WERI-Rb-1 (cell line): ENCODE results near the gene EVI2B.
"Not testable (repeated sequence)": the region's sequence is repeated elsewhere in the genome, so short reads cannot be mapped to it uniquely, and the experiment has no call there.

Experiments
- DNase-seq: peaks from one replicate; pipeline ENCODE4 v3.0.0-alpha.2; 2020
- H3K27ac ChIP-seq: fragments of 250-450 bp; sonication (Bioruptor Pico); 2 replicates; pipeline ENCODE4 v1.5.1; 2020; ENCODE audit warnings: mild to moderate bottlenecking, moderate library complexity
- H3K27me3 ChIP-seq: fragments of 250-450 bp; sonication (Bioruptor Pico); 2 replicates; pipeline ENCODE4 v1.5.1; 2021; ENCODE audit warnings: mild to moderate bottlenecking, low read depth, moderate library complexity; ENCODE audit not compliant: insufficient read depth, severe bottlenecking
- H3K36me3 ChIP-seq: fragments of 250-450 bp; sonication (Bioruptor Pico); 2 replicates; pipeline ENCODE4 v1.5.1; 2020; ENCODE audit warnings: mild to moderate bottlenecking, moderate library complexity
- H3K4me3 ChIP-seq: 2 replicates; pipeline ENCODE4 v1.5.1; 2011; ENCODE audit warnings: low read depth, mild to moderate bottlenecking, control low read depth, low read length
- H3K9me3 ChIP-seq: fragments of 250-450 bp; sonication (Bioruptor Pico); 2 replicates; pipeline ENCODE4 v1.5.1; 2021; ENCODE audit warnings: mild to moderate bottlenecking, moderate library complexity; ENCODE audit not compliant: severe bottlenecking
- TF ChIP-seq, protein P1 (sequence below): IDR thresholded peaks from 2 replicates; pipeline ENCODE4 v1.5.1; 2011; ENCODE audit warnings: low read depth, mild to moderate bottlenecking, control low read depth, inconsistent platforms, low read length

The EVI2B gene

GRCh38 chr17:31273516-31273915 lies 40.3 kb downstream of the EVI2B start:
- Histone ChIP-seq H3K4me3 (no peak overlapping the region), H3K27ac (no peak overlapping the region), H3K9me3 (no peaks in the 10 kb centered on the region), H3K36me3 (peaks cover 43% of the 10 kb centered on the region), H3K27me3 (no peaks in the 10 kb centered on the region)
- DNase-seq: no peak
- TF ChIP-seq, protein P1, sequence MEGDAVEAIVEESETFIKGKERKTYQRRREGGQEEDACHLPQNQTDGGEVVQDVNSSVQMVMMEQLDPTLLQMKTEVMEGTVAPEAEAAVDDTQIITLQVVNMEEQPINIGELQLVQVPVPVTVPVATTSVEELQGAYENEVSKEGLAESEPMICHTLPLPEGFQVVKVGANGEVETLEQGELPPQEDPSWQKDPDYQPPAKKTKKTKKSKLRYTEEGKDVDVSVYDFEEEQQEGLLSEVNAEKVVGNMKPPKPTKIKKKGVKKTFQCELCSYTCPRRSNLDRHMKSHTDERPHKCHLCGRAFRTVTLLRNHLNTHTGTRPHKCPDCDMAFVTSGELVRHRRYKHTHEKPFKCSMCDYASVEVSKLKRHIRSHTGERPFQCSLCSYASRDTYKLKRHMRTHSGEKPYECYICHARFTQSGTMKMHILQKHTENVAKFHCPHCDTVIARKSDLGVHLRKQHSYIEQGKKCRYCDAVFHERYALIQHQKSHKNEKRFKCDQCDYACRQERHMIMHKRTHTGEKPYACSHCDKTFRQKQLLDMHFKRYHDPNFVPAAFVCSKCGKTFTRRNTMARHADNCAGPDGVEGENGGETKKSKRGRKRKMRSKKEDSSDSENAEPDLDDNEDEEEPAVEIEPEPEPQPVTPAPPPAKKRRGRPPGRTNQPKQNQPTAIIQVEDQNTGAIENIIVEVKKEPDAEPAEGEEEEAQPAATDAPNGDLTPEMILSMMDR: no peak

- Histone ChIP-seq H3K27ac (no peak overlapping the region), H3K9me3 (no peaks in the 10 kb centered on the region), H3K36me3 (peaks cover 45% of the 10 kb centered on the region), H3K4me3 (no peak overlapping the region), H3K27me3 (no peaks in the 10 kb centered on the region)
- no peak for DNase-seq
- TF ChIP-seq, protein P1: no peak
Measured at GRCh38 chr17:31272803-31273202, 41.1 kb downstream of the EVI2B start.

- H3K9me3 ChIP-seq: no peaks in the 10 kb centered on the region
- no peak for DNase-seq
- peaks cover 40% of the 10 kb centered on the region for H3K36me3 ChIP-seq
- H3K4me3 ChIP-seq: no peak overlapping the region
- TF ChIP-seq, protein P1: no peak
- no peak overlapping the region for H3K27ac ChIP-seq
- H3K27me3 ChIP-seq: no peaks in the 10 kb centered on the region
Measured at GRCh38 chr17:31272236-31272635, 41.6 kb downstream of the EVI2B start.

GRCh38 chr17:31269578-31269983 lies 44.3 kb downstream of the EVI2B start:
- H3K4me3 ChIP-seq: no peak overlapping the region
- H3K27me3 ChIP-seq: no peaks in the 10 kb centered on the region
- H3K36me3 ChIP-seq: peaks cover 37% of the 10 kb centered on the region
- TF ChIP-seq, protein P1: no peak
- H3K27ac ChIP-seq: no peak overlapping the region
- DNase-seq: no peak
- no peaks in the 10 kb centered on the region for H3K9me3 ChIP-seq

DNA sequence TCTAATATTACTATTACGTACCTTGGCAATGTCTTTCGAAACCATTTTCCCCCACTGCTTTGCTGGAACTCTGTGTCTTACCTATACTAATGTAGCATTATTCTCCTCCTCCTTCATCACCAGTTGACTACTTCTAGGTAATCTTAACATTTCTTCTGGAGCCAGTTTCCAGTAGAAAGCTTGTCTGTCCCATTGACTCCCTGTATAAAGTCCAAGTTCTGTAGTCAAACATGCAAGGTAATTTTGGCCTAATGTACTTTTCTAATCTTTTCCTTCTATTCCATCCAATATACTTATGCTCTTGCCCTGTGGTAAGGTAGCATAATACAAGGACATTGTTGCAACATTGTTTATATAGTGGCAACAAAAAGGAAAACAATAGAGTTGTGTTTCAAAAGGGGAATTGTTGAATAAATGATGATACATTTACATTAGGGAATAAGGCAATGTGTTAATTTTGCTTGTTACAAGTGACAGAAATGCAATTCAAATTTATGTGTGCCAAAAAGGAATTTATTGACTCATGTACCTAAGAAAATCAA lies 44.7 kb downstream of the EVI2B start:
- no peaks in the 10 kb centered on the region for H3K9me3 ChIP-seq
- no peak overlapping the region for H3K27ac ChIP-seq
- DNase-seq: no peak
- TF ChIP-seq, protein P1: no peak
- H3K4me3 ChIP-seq: no peak overlapping the region
- peaks cover 37% of the 10 kb centered on the region for H3K36me3 ChIP-seq
- H3K27me3 ChIP-seq: no peaks in the 10 kb centered on the region

- Histone ChIP-seq H3K27ac (no peak overlapping the region), H3K4me3 (no peak overlapping the region), H3K9me3 (no peaks in the 10 kb centered on the region), H3K36me3 (peaks cover 37% of the 10 kb centered on the region), H3K27me3 (no peaks in the 10 kb centered on the region)
- DNase-seq: no peak
- TF ChIP-seq, protein P1: no peak
Measured at GRCh38 chr17:31266042-31266441, 47.8 kb downstream of the EVI2B start.

DNA sequence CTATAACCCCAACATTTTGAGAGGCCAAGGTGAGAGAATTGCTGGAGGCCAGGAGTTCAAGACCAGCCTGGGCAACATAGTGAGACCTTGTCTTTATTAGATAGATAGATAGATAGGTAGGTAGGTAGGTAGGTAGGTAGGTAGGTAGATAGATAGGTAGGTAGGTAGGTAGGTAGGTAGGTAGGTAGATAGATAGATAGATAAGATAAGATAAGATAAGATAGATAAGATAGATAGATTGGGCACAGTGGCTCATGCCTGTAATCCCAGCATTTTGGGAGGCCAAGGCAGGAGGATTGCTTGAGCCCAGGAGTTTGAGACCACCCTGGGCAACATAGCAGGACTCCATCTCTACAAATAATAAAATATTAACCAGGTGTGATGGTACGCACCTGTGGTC lies 50.9 kb downstream of the EVI2B start:
- DNase-seq, H3K27ac ChIP-seq, H3K9me3 ChIP-seq, H3K4me3 ChIP-seq, H3K27me3 ChIP-seq: not testable (repeated sequence)
- peaks cover 20% of the 10 kb centered on the region for H3K36me3 ChIP-seq
